Epithelial cell of esophagus (primary cell): ENCODE results near the gene P2RY13.

Source experiments
- DNase-seq: peaks from one replicate; pipeline ENCODE4 v3.0.0; 2010; ENCODE audit warnings: low read depth
- H3K4me3 ChIP-seq: 2 replicates; pipeline ENCODE4 v1.5.1; 2011; ENCODE audit warnings: mild to moderate bottlenecking, low read length, control low read depth
- CTCF ChIP-seq: IDR thresholded peaks from 2 replicates; pipeline ENCODE4 v1.5.1; 2011; ENCODE audit warnings: low read depth, mild to moderate bottlenecking, low read length, control low read depth, inconsistent platforms; ENCODE audit not compliant: insufficient read depth; ENCODE audit errors: missing control alignments

The P2RY13 gene

DNA sequence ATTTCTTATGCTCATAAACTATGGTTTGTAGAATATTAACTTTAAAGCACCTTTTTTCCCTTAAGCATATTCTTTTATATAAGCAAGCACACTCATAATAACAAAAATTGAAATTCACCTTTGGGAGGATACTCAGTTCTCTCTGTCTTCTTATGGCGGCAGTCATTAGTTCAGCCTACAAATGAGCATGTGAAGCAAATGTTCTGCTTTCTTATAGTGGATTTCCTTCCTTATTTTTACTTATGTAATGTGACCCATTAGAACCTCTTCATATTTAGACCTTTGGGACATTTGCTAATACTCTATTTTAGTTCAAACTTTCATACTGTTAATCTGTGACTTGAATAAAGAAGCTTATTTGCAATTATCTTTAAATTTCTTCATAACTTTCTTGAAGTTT is at the start of gene P2RY13:
TSS of gene P2RY13 (minus strand) at position 187 of the 400 bp plus-strand sequence. CDS start at position 166, 21 bp downstream.
- H3K4me3 ChIP-seq: peak within 1 kb of the TSS; percentile 20
- DNase-seq: no peak
- no peak for TF ChIP-seq CTCF

DNA sequence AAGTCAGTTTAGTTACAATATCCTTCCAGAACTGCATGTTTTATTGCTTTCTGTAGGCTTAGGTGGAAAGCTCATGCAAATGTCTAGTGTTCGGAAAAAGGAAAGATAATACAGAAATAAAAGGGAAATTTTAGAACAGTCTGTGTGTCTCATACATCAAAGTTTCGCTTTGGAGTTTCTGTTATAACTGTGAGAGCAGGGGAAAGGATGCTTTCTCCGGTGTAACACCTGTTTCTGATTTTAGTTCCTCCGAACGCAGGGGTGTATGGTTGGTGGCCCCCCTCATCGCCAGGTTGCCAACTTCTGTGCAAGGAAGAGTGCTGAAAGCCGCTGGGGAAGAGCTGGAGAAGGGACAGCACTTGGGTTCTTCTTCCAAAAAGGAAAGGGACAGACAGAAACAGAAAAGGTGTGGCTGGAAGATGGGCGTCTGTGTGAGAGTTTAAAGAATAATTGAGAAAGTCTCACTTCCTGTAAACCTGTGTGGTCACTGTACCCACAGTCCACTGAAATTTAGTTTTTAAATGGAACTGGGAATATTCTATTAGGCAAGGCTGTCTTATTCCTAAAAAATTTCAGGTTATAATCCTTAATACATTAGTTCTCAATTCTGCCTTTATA is 48.5 kb upstream of the P2RY13 start:
- no peak for TF ChIP-seq CTCF

DNA sequence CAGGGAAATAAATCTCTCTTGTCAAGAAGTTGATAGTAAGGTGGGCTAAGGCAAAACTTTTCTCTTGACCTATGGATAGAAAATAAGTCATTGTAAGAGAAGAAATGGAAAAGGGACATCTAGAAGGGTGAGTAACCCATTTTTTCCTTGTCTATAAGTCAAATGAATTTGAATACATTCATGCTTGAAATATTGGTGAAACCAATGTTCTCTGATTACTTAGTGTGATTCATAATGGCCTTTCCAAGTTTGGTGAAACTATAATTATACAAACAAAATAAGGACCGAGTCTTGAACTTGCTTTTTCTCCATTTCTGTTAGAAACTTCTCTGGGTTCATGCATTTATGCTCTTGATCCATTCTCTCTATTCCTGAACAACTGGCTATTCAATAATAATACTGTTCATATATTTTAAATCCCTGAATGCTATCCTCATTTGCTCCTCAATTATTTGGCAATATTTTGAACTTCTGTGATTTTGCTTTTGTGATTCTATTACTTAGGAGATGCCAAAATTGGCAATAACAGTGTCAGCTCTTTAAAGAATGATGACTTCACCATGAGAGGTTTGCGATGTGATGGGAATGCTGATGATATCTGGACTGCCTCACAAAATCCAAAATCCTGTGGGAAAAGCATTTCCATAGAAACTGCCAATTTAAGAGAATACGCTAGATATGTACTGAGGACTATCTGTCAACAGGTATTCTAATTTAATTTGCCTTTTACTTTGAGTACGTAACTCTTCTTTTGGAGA is 42.9 kb upstream of the P2RY13 start:
- DNase-seq: no peak
- TF ChIP-seq CTCF: no peak
- no peak overlapping the region for H3K4me3 ChIP-seq

More for the DNA sequence above, 48.5 kb upstream of the P2RY13 start:
- DNase-seq: no peak
- H3K4me3 ChIP-seq: no peak overlapping the region

- H3K4me3 ChIP-seq: no peak overlapping the region
- TF ChIP-seq CTCF: no peak
- DNase-seq: no peak
Measured at GRCh38 chr3:151371526-151371925, 42.2 kb upstream of the P2RY13 start.

GRCh38 chr3:151367448-151367847 is 38.1 kb upstream of the P2RY13 start:
- H3K4me3 ChIP-seq: no peak overlapping the region
- DNase-seq: no peak
- no peak for TF ChIP-seq CTCF

- no peak for TF ChIP-seq CTCF
- no peak overlapping the region for H3K4me3 ChIP-seq
- DNase-seq: no peak
Measured at GRCh38 chr3:151366993-151367392, 37.6 kb upstream of the P2RY13 start.
